Activated T-helper 1 cell treated with anti-CD3 and anti-CD28 coated beads, Interleukin-2, amount 50 U/mL, for 16 hours (primary cell): ENCODE results near the gene TMEM132D.

Experiments used
- DNase-seq, 2 donors: peaks; one replicate each; pipeline ENCODE4 v3.0.0-alpha.2; 2020; ENCODE audit warnings: low read depth in 1 of 2, low spot score in 1 of 2

Gene TMEM132D

GRCh38 chr12:129665414-129665813, 238.4 kb downstream of the TMEM132D start:
- no peak for DNase-seq

- DNase-seq: no peak
These were observed 241.6 kb downstream of the TMEM132D start for GRCh38 chr12:129662234-129662633.

- DNase-seq: no peak
These were observed 242.9 kb downstream of the TMEM132D start for GRCh38 chr12:129660946-129661345.

GRCh38 chr12:129659961-129660622, 243.7 kb downstream of the TMEM132D start:
- no peak for DNase-seq

- no peak for DNase-seq
These were observed 246.6 kb downstream of the TMEM132D start for GRCh38 chr12:129657179-129657578.

GRCh38 chr12:129651951-129652350, 251.9 kb downstream of the TMEM132D start:
- no peak for DNase-seq

GRCh38 chr12:129641926-129642325, 261.9 kb downstream of the TMEM132D start:
- no peak for DNase-seq

- no peak for DNase-seq
These were observed 268.7 kb downstream of the TMEM132D start for GRCh38 chr12:129635021-129635685.

GRCh38 chr12:129631316-129631715, 272.5 kb downstream of the TMEM132D start:
- no peak for DNase-seq

- DNase-seq: no peak
These were observed 273.9 kb downstream of the TMEM132D start for GRCh38 chr12:129629901-129630300.

GRCh38 chr12:129622566-129622965, 281.3 kb downstream of the TMEM132D start:
- no peak for DNase-seq

GRCh38 chr12:129619271-129619670, 284.6 kb downstream of the TMEM132D start:
- no peak for DNase-seq

GRCh38 chr12:129617849-129618248, 286.0 kb downstream of the TMEM132D start:
- no peak for DNase-seq

- DNase-seq: no peak
These were observed 288.8 kb downstream of the TMEM132D start for GRCh38 chr12:129615001-129615400.

GRCh38 chr12:129614221-129614885, 289.5 kb downstream of the TMEM132D start:
- no peak for DNase-seq

- DNase-seq: no peak
These were observed 290.5 kb downstream of the TMEM132D start for GRCh38 chr12:129613314-129613713.

GRCh38 chr12:129610601-129611120, 293.2 kb downstream of the TMEM132D start:
- DNase-seq: no peak

GRCh38 chr12:129607756-129608155, 296.1 kb downstream of the TMEM132D start:
- no peak for DNase-seq

- no peak for DNase-seq
These were observed 296.5 kb downstream of the TMEM132D start for GRCh38 chr12:129607301-129607700.

- DNase-seq: no peak
These were observed 297.6 kb downstream of the TMEM132D start for GRCh38 chr12:129606239-129606638.

- DNase-seq: no peak
These were observed 298.2 kb downstream of the TMEM132D start for GRCh38 chr12:129605666-129606065.

GRCh38 chr12:129604506-129604905, 299.3 kb downstream of the TMEM132D start:
- no peak for DNase-seq
